ENCODE measurements around the gene PHF5A. TPM values are rescaled to one million over a fixed set of nuclear protein-coding genes. Genes with fewer than 3 reads are reported as not detected.
"Not testable (repeated sequence)": the region's sequence is repeated elsewhere in the genome, so short reads cannot be mapped to it uniquely, and the experiment has no call there.

Gene PHF5A
- polyA plus RNA-seq, 3 donors = 26.0 to 41.7 (median 36.8) TPM

DNA sequence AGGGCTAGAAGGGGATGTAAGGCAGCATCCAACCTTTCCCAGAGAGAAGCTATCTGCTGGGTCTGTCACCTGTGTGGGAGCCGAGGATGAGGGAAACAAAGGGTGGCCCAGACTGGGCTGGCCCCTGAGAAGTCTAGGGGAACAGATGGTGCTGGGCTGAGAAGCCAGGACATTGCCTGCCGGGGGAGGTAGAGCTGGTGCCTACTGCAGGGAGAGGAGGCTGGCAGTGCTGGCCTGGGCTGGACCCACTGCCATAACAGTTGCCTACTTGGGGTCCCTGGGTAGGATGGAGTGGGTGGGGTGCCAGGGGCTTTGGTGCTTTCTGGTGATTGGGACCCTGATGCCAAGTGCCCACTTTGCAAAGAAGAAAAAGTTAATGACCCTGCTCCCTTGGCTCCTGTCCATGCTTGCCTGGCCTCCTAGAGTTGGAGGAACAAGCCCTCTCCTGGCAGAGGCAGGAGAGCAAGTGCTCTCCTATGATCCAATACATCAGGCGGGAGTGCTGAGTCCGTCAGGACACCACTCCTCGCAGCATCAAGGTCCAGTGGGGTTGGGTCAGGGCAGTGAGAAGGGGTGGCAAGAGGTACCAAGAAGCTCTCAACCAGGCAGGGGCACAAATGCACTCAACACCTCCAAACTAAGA, 34.0 kb downstream of the PHF5A start:
- H3K27ac ChIP-seq (ENCODE audit: low read depth, low read length) = not testable (repeated sequence)
- 74 to 84% (median 82%) methylated on average over 5 of the region's 5 CpGs for WGBS, 3 donors

DNA sequence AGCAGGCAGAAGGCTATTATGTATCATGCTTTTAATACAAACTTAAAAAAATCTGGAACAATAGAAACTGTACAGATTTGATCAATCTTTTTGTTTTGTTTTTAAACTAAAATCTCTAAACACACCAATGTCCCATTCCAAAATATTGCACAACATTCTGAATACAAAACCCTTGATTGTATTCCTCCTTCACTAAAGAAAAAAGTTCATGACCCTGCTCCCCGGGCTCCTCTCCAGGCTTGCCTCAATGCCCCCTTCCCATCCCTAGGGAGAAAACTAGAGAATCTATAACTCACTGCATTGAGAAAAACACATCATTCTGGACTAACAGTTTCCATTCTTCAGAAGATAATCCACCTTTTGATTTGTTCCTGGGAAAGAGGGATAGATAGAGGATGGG, 35.0 kb downstream of the PHF5A start:
- WGBS, 3 donors = 69 to 72% (median 70%) methylated on average over 1 of the region's 1 CpG
- H3K27ac ChIP-seq (ENCODE audit: low read depth, low read length) = not testable (repeated sequence)

DNA sequence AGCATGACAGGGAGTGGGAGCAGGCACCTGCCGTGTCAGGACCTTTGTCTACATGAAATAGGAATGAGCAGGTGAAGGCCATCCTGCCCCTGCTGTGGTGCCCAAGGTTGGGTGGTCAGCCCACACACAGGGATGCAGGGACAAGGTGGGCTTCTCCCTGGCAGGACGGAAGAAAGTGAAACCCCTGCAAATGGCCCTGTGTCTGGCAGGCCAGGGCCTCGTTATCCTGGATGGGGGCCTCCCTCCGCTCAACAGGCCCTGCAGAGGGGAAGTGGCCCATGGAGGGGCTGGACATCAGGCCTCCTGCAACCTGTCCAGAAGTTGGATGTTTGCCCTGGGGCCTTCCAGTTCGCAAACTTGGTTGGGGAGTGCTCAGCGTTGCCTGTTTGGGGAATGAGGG, 36.8 kb downstream of the PHF5A start:
- H3K27ac ChIP-seq (ENCODE audit: low read depth, low read length) = no peak overlapping the region
- 84 to 89% (median 87%) methylated on average over 6 of the region's 6 CpGs for WGBS, 3 donors

DNA sequence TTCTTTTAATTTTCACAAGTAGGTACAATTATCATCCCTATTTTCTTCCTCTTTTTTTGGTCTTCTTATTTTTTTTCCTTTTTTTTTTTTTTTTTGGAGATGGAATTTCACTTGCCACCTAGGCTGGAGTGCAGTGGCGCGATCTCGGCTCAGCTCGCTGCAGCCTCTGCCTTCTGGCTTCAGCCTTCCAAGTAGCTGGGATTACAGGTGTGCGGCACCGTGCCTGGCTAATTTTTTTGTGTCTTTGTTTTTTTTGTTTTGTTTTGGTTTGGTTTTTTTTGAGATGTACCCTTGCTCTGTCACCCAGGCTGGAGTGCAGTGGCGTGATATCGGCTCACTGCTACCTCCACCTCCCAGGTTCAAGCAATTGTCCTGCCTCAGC, 38.5 kb downstream of the PHF5A start:
- WGBS, 3 donors = 95 to 97% (median 97%) methylated on average over 8 of the region's 8 CpGs
- no peak overlapping the region for H3K27ac ChIP-seq (ENCODE audit: low read depth, low read length)

DNA sequence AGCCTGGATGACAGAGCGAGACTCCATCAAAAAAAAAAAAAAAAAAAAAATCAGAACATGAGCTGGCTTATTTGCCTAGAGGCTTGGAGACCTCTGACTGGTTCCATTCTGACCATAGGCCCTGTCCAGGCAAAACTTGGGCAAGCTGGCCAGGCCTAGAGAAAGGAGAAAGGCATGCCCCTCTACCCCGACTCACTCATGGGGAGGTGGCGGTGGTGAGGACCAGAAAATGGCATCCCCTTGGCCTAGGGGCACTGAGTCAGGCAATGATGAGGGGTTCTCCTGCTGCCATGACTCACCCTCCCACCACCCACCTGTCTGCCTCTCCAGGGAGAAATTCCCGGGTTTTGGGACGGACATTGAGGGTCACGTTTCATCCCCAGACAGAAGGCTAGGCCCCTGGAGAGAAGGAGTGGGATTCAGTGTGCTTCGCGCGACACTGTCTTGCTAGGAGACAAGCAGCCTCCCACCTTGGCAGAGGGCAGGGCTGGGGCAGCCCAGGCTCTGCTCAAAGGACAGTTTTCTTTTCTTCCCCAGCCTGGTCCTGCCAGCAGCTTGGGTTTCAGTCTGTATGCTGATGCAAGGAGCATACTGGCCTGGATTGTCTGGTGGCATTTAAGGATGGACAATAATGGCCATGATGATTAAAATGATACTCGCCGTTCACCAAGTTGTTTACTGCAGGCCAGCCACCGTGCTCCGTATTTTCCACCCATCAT, 39.1 kb downstream of the PHF5A start:
- H3K27ac ChIP-seq (ENCODE audit: low read depth, low read length) = no peak overlapping the region
- WGBS, 3 donors = 88 to 91% (median 89%) methylated on average over 13 of the region's 13 CpGs

DNA sequence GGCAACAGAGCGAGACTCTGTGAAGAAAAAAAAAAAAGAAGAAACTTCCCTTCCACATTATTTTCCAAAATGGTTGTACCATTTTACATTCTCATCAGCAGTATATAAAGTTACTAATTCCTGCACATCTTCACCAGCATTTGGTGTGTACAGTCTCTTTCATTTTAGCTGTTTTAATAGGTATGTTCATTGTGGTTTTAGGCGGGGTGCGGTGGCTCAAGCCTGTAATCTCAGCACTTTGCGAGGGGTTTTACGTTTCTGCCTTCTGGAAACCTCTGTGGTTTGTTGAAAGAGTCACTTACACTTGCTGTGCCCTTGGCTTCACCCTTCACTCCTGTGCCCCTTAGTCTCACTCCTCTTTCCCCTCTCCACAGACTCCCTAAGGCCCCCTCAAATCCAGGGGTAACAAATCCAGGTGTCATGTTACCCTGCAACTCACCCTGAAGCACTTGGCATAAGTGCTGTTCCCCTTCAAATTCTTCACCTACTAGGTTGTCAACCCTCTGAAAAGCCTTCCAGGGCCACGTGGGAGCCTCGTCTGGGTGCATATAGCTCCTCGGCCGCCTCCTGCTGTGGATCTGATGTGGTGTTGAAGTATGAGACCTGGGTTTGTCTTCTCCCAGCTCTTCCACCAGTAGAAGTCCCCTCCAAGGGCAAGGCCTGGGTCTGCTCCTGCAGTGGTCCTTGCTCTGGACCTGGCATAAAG, 42.7 kb downstream of the PHF5A start:
- whole genome bisulfite sequencing, 3 donors = 69 to 80% (median 76%) methylated on average over 9 of the region's 9 CpGs
- H3K27ac ChIP-seq (ENCODE audit: low read depth, low read length) = no peak overlapping the region

DNA sequence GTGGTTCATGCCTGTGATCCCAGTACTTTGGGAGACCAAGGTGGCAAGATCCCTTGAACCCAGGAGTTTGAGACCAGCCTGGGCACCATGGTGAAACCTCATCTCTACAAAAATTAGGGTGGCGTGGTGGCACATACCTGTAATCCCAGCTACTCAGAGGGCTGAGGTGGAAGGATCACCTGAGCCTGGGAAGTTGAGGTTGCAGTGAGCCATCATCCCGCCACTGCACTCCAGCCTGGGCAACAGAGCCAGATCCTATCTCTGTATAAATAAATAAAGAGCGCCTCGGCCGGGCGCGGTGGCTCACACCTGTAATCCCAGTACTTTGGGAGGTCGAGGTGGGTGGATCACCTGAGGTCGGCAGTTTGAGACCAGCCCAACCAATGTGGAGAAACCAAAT, 49.8 kb downstream of the PHF5A start:
- WGBS, 3 donors = 78 to 97% (median 91%) methylated on average over 9 of the region's 9 CpGs
- no peak overlapping the region for H3K27ac ChIP-seq (ENCODE audit: low read depth, low read length)

DNA sequence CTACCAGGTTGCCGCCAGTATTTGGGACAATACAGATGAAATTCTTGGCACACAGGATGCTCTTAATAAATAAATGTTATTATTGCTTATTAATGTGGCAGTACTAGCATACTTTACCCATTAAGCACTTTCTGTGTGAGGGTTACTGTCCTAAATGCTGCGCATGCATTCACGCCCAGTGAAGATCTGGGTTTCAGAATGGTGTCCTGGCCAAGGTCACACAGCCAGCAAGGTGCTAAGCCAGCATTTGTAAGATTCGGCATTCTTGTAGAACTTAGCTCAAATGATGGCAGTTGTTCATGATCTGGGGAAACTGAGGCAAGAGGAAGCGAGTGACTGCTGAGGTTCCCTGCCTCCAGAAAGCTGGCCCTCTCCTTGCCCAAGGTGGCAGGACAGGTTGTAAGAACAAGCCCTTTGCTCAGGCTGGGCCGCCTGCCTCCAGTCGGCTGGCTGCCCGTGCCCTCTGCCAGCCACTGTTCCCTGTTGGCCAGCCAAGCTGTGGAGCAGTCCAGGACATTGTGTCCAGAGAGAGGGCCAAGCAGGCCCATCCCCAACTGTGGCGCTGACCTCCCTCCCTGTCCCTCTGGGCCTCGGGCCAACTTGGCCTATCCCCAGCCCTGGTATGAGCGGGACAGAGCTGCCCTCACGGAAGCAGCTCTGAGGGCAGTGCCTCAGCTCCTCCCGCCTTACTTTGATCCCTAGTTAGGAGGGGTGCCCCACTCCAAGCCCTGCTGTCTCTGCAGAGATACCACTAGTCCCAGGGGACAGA, 50.7 kb downstream of the PHF5A start:
- WGBS, 3 donors = 28 to 67% (median 55%) methylated on average over 13 of the region's 13 CpGs
- peak overlapping the region; percentile 40 for H3K27ac ChIP-seq (ENCODE audit: low read depth, low read length)

DNA sequence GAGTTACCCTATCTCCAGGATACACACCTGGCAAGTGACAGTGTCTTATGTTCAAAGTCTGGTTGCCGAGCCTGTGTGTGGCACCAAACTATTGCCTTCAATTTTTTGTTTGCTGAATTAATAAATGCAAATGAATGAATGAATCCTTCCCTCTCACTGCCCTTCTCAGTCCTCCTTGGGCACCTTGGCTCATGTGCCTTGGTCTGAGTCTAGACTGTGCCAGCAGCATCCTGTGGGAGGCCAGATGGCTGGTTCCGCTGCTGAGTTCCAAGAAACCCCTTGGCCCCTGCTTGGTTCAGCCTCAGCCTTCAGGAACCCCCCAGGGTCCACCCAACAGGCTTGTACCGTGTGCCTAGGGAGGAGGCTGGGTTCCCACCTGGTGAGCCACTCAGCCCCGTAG, 52.9 kb downstream of the PHF5A start:
- 83 to 93% (median 85%) methylated on average over 4 of the region's 4 CpGs for WGBS, 3 donors
- H3K27ac ChIP-seq (ENCODE audit: low read depth, low read length) = no peak overlapping the region

DNA sequence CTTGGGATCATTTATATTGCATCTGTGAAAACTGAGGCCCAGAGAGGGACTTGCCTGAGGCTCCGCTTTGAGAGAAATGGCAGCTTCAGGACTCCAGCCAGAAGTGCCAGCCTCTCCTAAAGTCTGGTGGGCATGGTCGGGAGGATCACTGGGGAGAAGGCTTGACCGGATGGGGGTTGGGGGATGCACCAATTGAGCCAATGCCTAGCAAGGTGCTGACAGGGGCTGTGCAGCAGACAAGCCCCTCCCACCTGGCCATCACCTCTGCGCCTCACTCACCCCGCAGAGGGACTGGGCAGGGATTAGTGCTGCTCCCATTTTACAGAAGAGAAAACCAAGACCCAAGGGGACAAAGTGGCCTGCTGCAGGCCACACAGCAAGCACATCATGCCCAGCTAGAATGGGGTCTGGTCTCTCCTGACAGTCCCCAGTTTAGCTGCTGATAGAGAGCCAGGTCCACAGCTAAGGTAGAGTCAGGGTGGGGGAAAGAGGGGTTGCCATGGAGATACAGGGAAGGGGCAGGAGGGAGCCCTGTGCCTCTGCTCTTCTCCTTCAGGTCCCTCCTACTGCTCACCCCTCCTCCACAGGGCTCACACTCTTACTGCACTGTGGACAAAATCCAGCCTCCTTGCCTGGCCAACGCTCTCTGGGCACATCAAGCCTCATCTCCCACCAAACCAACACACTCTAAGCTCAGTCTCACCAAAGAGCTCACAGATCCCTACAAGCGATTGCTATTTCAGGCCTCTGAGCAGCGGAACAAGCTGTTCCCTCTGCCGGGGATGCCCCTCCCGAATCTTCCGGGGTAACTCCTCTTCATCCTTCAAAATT, 57.3 kb downstream of the PHF5A start:
- H3K27ac ChIP-seq (ENCODE audit: low read depth, low read length) = peak overlapping the region; percentile 64
- 78 to 88% (median 81%) methylated on average over 11 of the region's 11 CpGs for WGBS, 3 donors

DNA sequence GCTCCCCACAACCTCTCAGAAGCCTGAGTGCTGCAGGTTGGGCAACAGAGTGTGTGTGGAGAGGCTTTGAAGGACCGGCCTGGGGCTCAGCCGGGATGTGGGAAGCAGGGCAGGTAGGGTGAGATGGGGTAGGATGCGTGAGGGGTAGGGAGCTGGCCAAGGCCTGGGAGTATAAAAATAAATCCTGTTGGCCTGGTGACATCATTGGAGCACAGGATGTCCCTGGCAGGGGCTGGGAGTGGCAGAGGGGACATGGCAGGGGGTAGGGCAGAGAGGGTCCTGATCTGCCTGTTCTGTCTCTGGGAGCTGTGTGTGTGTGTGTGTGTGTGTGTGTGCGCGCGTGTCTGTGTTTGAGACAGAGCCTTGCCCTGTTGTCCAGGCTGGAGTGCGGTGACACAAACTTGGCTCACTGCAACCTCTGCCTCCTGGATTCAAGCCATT, 58.2 kb downstream of the PHF5A start:
- WGBS, 3 donors = 51 to 78% (median 67%) methylated on average over 6 to 7 of the region's 7 CpGs
- H3K27ac ChIP-seq (ENCODE audit: low read depth, low read length) = no peak overlapping the region

Other genes with a start within 250 kb of the PHF5A start
- 1 to 10 TPM; 1.8 to 3.4 (median 2.9) TPM for gene CHADL, start 227.8 kb downstream of the PHF5A start, polyA plus RNA-seq
- gene RANGAP1, start 182.5 kb downstream of the PHF5A start, polyA plus RNA-seq = 10 to 100 TPM; 23.8 to 34.3 (median 33.1) TPM
- gene ZC3H7B, start 167.2 kb downstream of the PHF5A start, polyA plus RNA-seq = 10 to 100 TPM; 20.0 to 42.5 (median 34.9) TPM
- 10 to 100 TPM in 2 of 3 donors, 1 to 10 TPM in 1; 9.9 to 19.0 (median 15.9) TPM for gene TEF, start 86.8 kb downstream of the PHF5A start, polyA plus RNA-seq
- 10 to 100 TPM; 18.4 to 48.0 (median 25.4) TPM for gene TOB2, start 21.9 kb downstream of the PHF5A start, polyA plus RNA-seq
- gene ACO2, start 425 bp upstream of the PHF5A start, polyA plus RNA-seq = 100 to 1,000 TPM in 1 of 3 donors, 10 to 100 TPM in 2; 61.9 to 197 (median 63.4) TPM
- 10 to 100 TPM; 10.4 to 56.0 (median 28.1) TPM for gene POLR3H, start 75.8 kb upstream of the PHF5A start, polyA plus RNA-seq
- 1 to 10 TPM in 2 of 3 donors, under 1 TPM in 1; 0.91 to 8.3 (median 5.1) TPM for gene CSDC2, start 92.3 kb upstream of the PHF5A start, polyA plus RNA-seq
- gene PMM1, start 121.1 kb upstream of the PHF5A start, polyA plus RNA-seq = 100 to 1,000 TPM in 1 of 3 donors, 10 to 100 TPM in 2; 41.9 to 171 (median 68.4) TPM
- gene DESI1, start 152.4 kb upstream of the PHF5A start, polyA plus RNA-seq = 10 to 100 TPM in 2 of 3 donors, 1 to 10 TPM in 1; 7.0 to 19.6 (median 16.8) TPM
- gene XRCC6, start 152.6 kb upstream of the PHF5A start, polyA plus RNA-seq = 100 to 1,000 TPM in 2 of 3 donors, 10 to 100 TPM in 1; 82.5 to 158 (median 152) TPM
- 100 to 1,000 TPM in 2 of 3 donors, 10 to 100 TPM in 1; 78.2 to 139 (median 121) TPM for gene SNU13, start 220.2 kb upstream of the PHF5A start, polyA plus RNA-seq
- gene MEI1, start 230.8 kb upstream of the PHF5A start, polyA plus RNA-seq = 1 to 10 TPM in 1 of 3 donors, under 1 TPM in 2; 0.34 to 1.6 (median 0.86) TPM

Measured in adipose tissue (tissue), 3 donors.